ENCODE measurements around the gene ZNF580. TPM values are rescaled to one million over a fixed set of nuclear protein-coding genes. Genes with fewer than 3 reads are reported as not detected.

ZNF580 gene
- total RNA-seq, 1 donor from 2014 or later: 41.8 TPM

GRCh38 chr19:55688422-55689218 is 47.8 kb downstream of the ZNF580 start:
- peak overlapping the region; percentile 83 for H3K27ac Mint-ChIP-seq (ENCODE audit: unreplicated experiment)
- H3K27me3 Mint-ChIP-seq (ENCODE audit: low read depth): no peaks in the 10 kb centered on the region
- H3K4me1 Mint-ChIP-seq: no peaks in the 10 kb centered on the region
- no peak for DNase-seq (ENCODE audit: low read depth, low spot score)
- TF ChIP-seq CTCF (conservative IDR thresholded peaks at IDR 0.05): no peak
- no peaks in the 10 kb centered on the region for H3K9me3 Mint-ChIP-seq
- no peak overlapping the region for H3K4me3 Mint-ChIP-seq
- H3K36me3 Mint-ChIP-seq (ENCODE audit: low read depth): no peaks in the 10 kb centered on the region

GRCh38 chr19:55689411-55690108 is 48.8 kb downstream of the ZNF580 start:
- DNase-seq (ENCODE audit: low read depth, low spot score): no peak

GRCh38 chr19:55690109-55690768 is 49.4 kb downstream of the ZNF580 start:
- Mint-ChIP-seq H3K9me3 (no peaks in the 10 kb centered on the region), H3K36me3 (ENCODE audit: low read depth) (no peaks in the 10 kb centered on the region), H3K27ac (ENCODE audit: unreplicated experiment) (no peak overlapping the region), H3K27me3 (ENCODE audit: low read depth) (no peaks in the 10 kb centered on the region), H3K4me1 (no peaks in the 10 kb centered on the region), H3K4me3 (no peak overlapping the region)
- DNase-seq (ENCODE audit: low read depth, low spot score): no peak
- TF ChIP-seq CTCF (conservative IDR thresholded peaks at IDR 0.05): no peak

More at GRCh38 chr19:55689411-55690108, 48.8 kb downstream of the ZNF580 start:
- Mint-ChIP-seq H3K36me3 (ENCODE audit: low read depth) (no peaks in the 10 kb centered on the region), H3K27me3 (ENCODE audit: low read depth) (no peaks in the 10 kb centered on the region), H3K9me3 (no peaks in the 10 kb centered on the region), H3K27ac (ENCODE audit: unreplicated experiment) (no peak overlapping the region), H3K4me1 (no peaks in the 10 kb centered on the region), H3K4me3 (no peak overlapping the region)
- no peak for TF ChIP-seq CTCF (conservative IDR thresholded peaks at IDR 0.05)

- DNase-seq (ENCODE audit: low read depth, low spot score): no peak
- TF ChIP-seq CTCF (conservative IDR thresholded peaks at IDR 0.05): no peak
- no peaks in the 10 kb centered on the region for H3K36me3 Mint-ChIP-seq (ENCODE audit: low read depth)
- H3K4me1 Mint-ChIP-seq: no peaks in the 10 kb centered on the region
- no peak overlapping the region for H3K4me3 Mint-ChIP-seq
- no peak overlapping the region for H3K27ac Mint-ChIP-seq (ENCODE audit: unreplicated experiment)
- no peaks in the 10 kb centered on the region for H3K9me3 Mint-ChIP-seq
- no peaks in the 10 kb centered on the region for H3K27me3 Mint-ChIP-seq (ENCODE audit: low read depth)
Measured at GRCh38 chr19:55690769-55691545, 50.2 kb downstream of the ZNF580 start.
